Stimulated activated CD4-positive, alpha-beta T cell treated with anti-CD3 and anti-CD28 coated beads, Interleukin-1b, Interleukin-23, amount 100 ng/mL, for 4 hours (primary cell): Measurements from ENCODE around the gene SPATA19.

ENCODE experiments used
- DNase-seq, 2 donors: peaks; one replicate each; pipeline ENCODE4 v3.0.0-alpha.2; 2020; ENCODE audit warnings: low read depth in 2 of 2

Gene SPATA19

GRCh38 chr11:133835593-133836548, 9.4 kb downstream of the SPATA19 start:
- DNase-seq: no peak

- DNase-seq: no peak
Observed at GRCh38 chr11:133834682-133835592, 10.4 kb downstream of the SPATA19 start.

GRCh38 chr11:133833898-133834681, 11.2 kb downstream of the SPATA19 start:
- DNase-seq: no peak

GRCh38 chr11:133832991-133833897, 12.1 kb downstream of the SPATA19 start:
- no peak for DNase-seq

GRCh38 chr11:133832096-133832990, 13.0 kb downstream of the SPATA19 start:
- no peak for DNase-seq

- no peak for DNase-seq
Observed at GRCh38 chr11:133830931-133831907, 14.1 kb downstream of the SPATA19 start.

- no peak for DNase-seq
Observed at GRCh38 chr11:133829566-133829965, 15.7 kb downstream of the SPATA19 start.

GRCh38 chr11:133828871-133829270, 16.4 kb downstream of the SPATA19 start:
- no peak for DNase-seq

- no peak for DNase-seq
Observed at GRCh38 chr11:133827556-133827955, 17.8 kb downstream of the SPATA19 start.

GRCh38 chr11:133826866-133827265, 18.4 kb downstream of the SPATA19 start:
- DNase-seq: no peak

- no peak for DNase-seq
Observed at GRCh38 chr11:133825666-133826065, 19.6 kb downstream of the SPATA19 start.

- no peak for DNase-seq
Observed at GRCh38 chr11:133825156-133825555, 20.2 kb downstream of the SPATA19 start.

GRCh38 chr11:133824593-133824992, 20.7 kb downstream of the SPATA19 start:
- DNase-seq: no peak

GRCh38 chr11:133823614-133824013, 21.7 kb downstream of the SPATA19 start:
- DNase-seq: no peak

- no peak for DNase-seq
Observed at GRCh38 chr11:133823211-133823610, 22.1 kb downstream of the SPATA19 start.

- no peak for DNase-seq
Observed at GRCh38 chr11:133821776-133822175, 23.5 kb downstream of the SPATA19 start.

GRCh38 chr11:133819746-133820315, 25.5 kb downstream of the SPATA19 start:
- DNase-seq: no peak

GRCh38 chr11:133819114-133819513, 26.2 kb downstream of the SPATA19 start:
- no peak for DNase-seq
